A673 (cell line): Measurements from ENCODE around the gene GARNL3. TPM values are rescaled to one million over a fixed set of nuclear protein-coding genes. Genes with fewer than 3 reads are reported as not detected.

Experiments
- BruUV-seq: library from RNA; stranded (reverse); fragments of 400-500 nt; replicated peaks from 2 replicates; lab custom pipeline; 2021; lab: Mats Ljungman, UMichigan
- CTCF ChIA-PET: fragments of 300-600 bp; sonication (Branson Sonifier 250); formaldehyde crosslinking; loops from one replicate; lab custom pipeline; 2022; ENCODE audit warnings: antibody characterized with exemption; lab: Charles Lee
- POLR2A ChIA-PET: fragments of 300-600 bp; sonication (Branson Sonifier 250); formaldehyde crosslinking; loops from one replicate; lab custom pipeline; 2022; ENCODE audit warnings: antibody characterized with exemption; ENCODE audit not compliant: low non-redundant PET; lab: Charles Lee
- DNase-seq: peaks from one replicate; pipeline ENCODE4 v3.0.0-alpha.2; 2015; ENCODE audit warnings: low spot score
- H3K27ac ChIP-seq: fragments of 200-600 bp; sonication (generic); 2 replicates; pipeline ENCODE4 v1.5.1; 2016; ENCODE audit warnings: mixed run types, low read depth, mild to moderate bottlenecking, mixed read lengths, antibody characterized with exemption, low read length; ENCODE audit not compliant: poor library complexity, severe bottlenecking
- H3K27me3 ChIP-seq: fragments of 200-600 bp; sonication (generic); replicated peaks from 2 replicates; pipeline ENCODE4 v1.6.1; 2017; ENCODE audit warnings: mixed run types, low read depth, mild to moderate bottlenecking, mixed read lengths, antibody characterized with exemption, low read length; ENCODE audit not compliant: insufficient read depth, poor library complexity
- H3K36me3 ChIP-seq: fragments of 200-600 bp; sonication (generic); 2 replicates; pipeline ENCODE4 v1.6.1; 2016; ENCODE audit warnings: mixed run types, mild to moderate bottlenecking, mixed read lengths, antibody characterized with exemption, low read length; ENCODE audit not compliant: insufficient read depth, poor library complexity, severe bottlenecking
- H3K4me1 ChIP-seq: fragments of 200-600 bp; sonication (generic); 2 replicates; pipeline ENCODE4 v1.6.1; 2017; ENCODE audit warnings: mixed run types, mild to moderate bottlenecking, mixed read lengths, antibody characterized with exemption, low read length; ENCODE audit not compliant: insufficient read depth, poor library complexity, severe bottlenecking
- H3K4me3 ChIP-seq: fragments of 200-600 bp; sonication (generic); 2 replicates; pipeline ENCODE4 v1.5.1; 2016; ENCODE audit warnings: low read depth, mixed run types, mild to moderate bottlenecking, mixed read lengths, low read length; ENCODE audit not compliant: poor library complexity, severe bottlenecking
- H3K9me3 ChIP-seq: fragments of 200-600 bp; sonication (generic); 2 replicates; pipeline ENCODE4 v1.6.1; 2016; ENCODE audit warnings: mixed run types, low read depth, mild to moderate bottlenecking, mixed read lengths, antibody characterized with exemption, low read length; ENCODE audit not compliant: poor library complexity, severe bottlenecking
- EZH2 ChIP-seq: fragments of 200-600 bp; sonication (generic); IDR thresholded peaks from 2 replicates; pipeline ENCODE4 v1.6.1; 2017; ENCODE audit warnings: borderline replicate concordance, low read depth, mild to moderate bottlenecking, mixed read lengths, antibody characterized with exemption, low read length; ENCODE audit not compliant: poor library complexity, severe bottlenecking
- intact Hi-C: fragments of 100-400 bp; cut with micrococcal nuclease; formaldehyde crosslinking; loops from one replicate; pipeline ENCODE4 v1.10.0; 2022; ENCODE audit not compliant: unreplicated experiment
- total RNA-seq: library from RNA; stranded (reverse); gene quantifications from 2 replicates; pipeline ENCODE4 v1.2.3, GENCODE V29; 2021
- TF ChIP-seq, protein P1 (sequence below): fragments of 300-800, 200-600 bp; sonication (generic); conservative IDR thresholded peaks from 2 replicates; pipeline ENCODE4 v1.5.1; 2017; ENCODE audit warnings: low read depth, mild to moderate bottlenecking, antibody characterized with exemption, low read length, moderate library complexity, mixed read lengths

GARNL3 gene
- total RNA-seq, 1 experiment from 2014 or later = 7.8 TPM

DNA sequence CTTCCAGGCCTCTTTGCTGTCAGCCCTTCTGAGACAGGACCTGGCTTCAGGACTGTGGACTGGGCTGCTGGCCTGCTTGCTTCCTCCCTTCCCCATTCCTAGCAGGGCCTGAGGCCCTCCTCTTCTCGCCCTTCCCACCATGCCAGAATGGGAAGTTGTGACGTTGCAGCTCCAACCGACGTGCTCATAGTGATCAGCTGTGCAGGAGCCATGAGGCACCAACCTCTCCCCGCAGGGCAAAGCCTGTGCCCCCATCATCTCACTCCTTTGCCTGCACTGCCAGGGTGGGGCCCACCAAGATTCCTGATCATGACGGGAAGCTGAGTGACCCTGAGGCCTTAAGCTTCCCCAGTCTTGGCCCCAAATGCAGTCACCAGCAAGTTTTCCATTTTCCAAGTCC, 45.1 kb upstream of the GARNL3 start:
- DNase-seq = no peak
- no TSS peak for BruUV-seq
- ChIA-PET CTCF (no interaction called here), POLR2A (no interaction called here)
- no peak overlapping the region for H3K27ac ChIP-seq
- H3K9me3 ChIP-seq = no peaks in the 10 kb centered on the region
- intact Hi-C loops = no loop called here
- no peaks in the 10 kb centered on the region for H3K36me3 ChIP-seq
- H3K4me3 ChIP-seq = no peak overlapping the region
- TF ChIP-seq EZH2 = no peak
- TF ChIP-seq, protein P1, sequence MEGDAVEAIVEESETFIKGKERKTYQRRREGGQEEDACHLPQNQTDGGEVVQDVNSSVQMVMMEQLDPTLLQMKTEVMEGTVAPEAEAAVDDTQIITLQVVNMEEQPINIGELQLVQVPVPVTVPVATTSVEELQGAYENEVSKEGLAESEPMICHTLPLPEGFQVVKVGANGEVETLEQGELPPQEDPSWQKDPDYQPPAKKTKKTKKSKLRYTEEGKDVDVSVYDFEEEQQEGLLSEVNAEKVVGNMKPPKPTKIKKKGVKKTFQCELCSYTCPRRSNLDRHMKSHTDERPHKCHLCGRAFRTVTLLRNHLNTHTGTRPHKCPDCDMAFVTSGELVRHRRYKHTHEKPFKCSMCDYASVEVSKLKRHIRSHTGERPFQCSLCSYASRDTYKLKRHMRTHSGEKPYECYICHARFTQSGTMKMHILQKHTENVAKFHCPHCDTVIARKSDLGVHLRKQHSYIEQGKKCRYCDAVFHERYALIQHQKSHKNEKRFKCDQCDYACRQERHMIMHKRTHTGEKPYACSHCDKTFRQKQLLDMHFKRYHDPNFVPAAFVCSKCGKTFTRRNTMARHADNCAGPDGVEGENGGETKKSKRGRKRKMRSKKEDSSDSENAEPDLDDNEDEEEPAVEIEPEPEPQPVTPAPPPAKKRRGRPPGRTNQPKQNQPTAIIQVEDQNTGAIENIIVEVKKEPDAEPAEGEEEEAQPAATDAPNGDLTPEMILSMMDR = no peak
- H3K27me3 ChIP-seq = no peaks in the 10 kb centered on the region
- peaks cover 5% of the 10 kb centered on the region for H3K4me1 ChIP-seq

DNA sequence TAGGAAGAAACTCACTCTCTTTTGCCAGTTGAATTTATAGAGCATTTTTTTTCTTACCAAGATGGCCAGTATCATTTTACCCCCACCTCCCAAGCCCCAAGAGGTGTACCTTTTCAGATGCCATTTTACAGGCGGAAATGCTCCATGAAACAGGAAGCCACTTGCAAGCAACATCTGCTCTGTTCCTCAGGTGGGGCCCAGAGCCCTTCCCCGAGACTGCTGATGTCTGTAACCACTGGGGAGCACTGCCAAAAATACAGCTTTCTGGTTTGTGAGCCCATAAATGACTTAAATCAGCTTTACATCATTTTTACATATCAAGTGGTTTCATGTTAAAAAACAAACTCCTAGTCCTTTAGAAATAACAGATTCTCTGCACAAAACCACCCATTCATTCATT, 42.9 kb upstream of the GARNL3 start:
- POLR2A ChIA-PET = no interaction called here
- no TSS peak for BruUV-seq
- no peaks in the 10 kb centered on the region for H3K36me3 ChIP-seq
- TF ChIP-seq, protein P1 = no peak
- no peak for TF ChIP-seq EZH2
- H3K27me3 ChIP-seq = no peaks in the 10 kb centered on the region
- H3K4me3 ChIP-seq = no peak overlapping the region
- CTCF ChIA-PET = no interaction called here
- no peaks in the 10 kb centered on the region for H3K9me3 ChIP-seq
- no peak overlapping the region for H3K27ac ChIP-seq
- DNase-seq = no peak
- peaks cover 10% of the 10 kb centered on the region for H3K4me1 ChIP-seq
- intact Hi-C loops = no loop called here

DNA sequence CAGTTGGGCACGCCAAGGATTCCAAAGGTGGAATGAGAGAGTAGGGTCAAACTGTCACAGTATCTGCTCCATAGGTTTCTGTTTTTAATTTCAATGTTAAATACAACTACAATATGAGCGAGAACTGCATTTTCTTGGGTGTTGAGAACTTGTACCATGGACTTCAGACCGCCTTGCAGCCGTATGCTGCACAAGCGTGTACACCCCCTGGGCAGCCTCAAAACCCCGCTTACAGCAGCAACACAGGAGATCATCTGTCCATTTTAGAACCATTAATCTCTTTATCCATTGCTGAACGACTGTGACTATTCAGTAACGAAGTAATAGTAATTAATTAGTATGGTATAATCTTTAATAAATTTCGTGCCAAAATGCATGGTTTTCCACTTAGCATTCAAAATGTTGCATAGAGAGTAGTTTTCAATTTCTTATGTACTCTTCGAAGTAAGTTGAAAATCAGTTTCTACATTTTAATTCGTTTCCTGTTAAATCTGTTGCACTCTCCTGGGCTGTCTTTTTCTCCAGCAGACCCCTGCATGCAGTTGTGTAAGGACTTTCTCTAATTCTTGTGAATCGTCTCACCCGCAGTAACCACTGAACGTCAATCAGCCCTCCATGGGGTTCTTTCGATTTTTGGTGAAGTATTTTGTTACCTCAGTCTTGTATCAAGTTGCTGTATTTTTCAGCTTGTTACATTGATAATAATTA, 42.0 kb upstream of the GARNL3 start:
- CTCF ChIA-PET = no interaction called here
- no peak for DNase-seq
- TF ChIP-seq EZH2 = no peak
- TF ChIP-seq, protein P1 = no peak
- Histone ChIP-seq H3K4me1 (peaks cover 10% of the 10 kb centered on the region), H3K27ac (no peak overlapping the region), H3K9me3 (no peaks in the 10 kb centered on the region), H3K36me3 (no peaks in the 10 kb centered on the region), H3K27me3 (no peaks in the 10 kb centered on the region), H3K4me3 (no peak overlapping the region)
- intact Hi-C loops = no loop called here
- POLR2A ChIA-PET = no interaction called here
- no TSS peak for BruUV-seq
